Mesodermal cell (in vitro differentiated cells): ENCODE results near the gene SMG6.

Source experiments
- H3K27ac ChIP-seq: 2 replicates; pipeline ENCODE4 v1.7.0; 2013; ENCODE audit warnings: mild to moderate bottlenecking, low read depth, low read length, moderate library complexity; ENCODE audit not compliant: severe bottlenecking
- H3K36me3 ChIP-seq: 2 replicates; pipeline ENCODE4 v1.7.1; 2013; ENCODE audit warnings: mild to moderate bottlenecking, low read length, moderate library complexity; ENCODE audit not compliant: control insufficient read depth, insufficient read depth
- H3K4me1 ChIP-seq: one replicate; pipeline ENCODE4 v1.7.1; 2013; ENCODE audit warnings: mild to moderate bottlenecking, low read length; ENCODE audit not compliant: insufficient read depth, control insufficient read depth, poor library complexity, severe bottlenecking
- H3K4me3 ChIP-seq: 2 replicates; pipeline ENCODE4 v1.7.0; 2013; ENCODE audit warnings: low read length, control low read depth, mild to moderate bottlenecking; ENCODE audit not compliant: insufficient read depth, poor library complexity, severe bottlenecking; ENCODE audit errors: extremely low read depth
- H3K9me3 ChIP-seq: 2 replicates; pipeline ENCODE4 v1.7.1; 2013; ENCODE audit warnings: mild to moderate bottlenecking, low read length, moderate library complexity; ENCODE audit not compliant: control insufficient read depth
- WGBS, 2 experiments: methylation state at CpG; one replicate each; pipeline ENCODE4 v1.1.5; 2013; ENCODE audit warnings: missing lambda C conversion rate in 2 of 2; ENCODE audit not compliant: insufficient coverage in 2 of 2; 5-methylcytosine and 5-hydroxymethylcytosine counted together

SMG6 gene

DNA sequence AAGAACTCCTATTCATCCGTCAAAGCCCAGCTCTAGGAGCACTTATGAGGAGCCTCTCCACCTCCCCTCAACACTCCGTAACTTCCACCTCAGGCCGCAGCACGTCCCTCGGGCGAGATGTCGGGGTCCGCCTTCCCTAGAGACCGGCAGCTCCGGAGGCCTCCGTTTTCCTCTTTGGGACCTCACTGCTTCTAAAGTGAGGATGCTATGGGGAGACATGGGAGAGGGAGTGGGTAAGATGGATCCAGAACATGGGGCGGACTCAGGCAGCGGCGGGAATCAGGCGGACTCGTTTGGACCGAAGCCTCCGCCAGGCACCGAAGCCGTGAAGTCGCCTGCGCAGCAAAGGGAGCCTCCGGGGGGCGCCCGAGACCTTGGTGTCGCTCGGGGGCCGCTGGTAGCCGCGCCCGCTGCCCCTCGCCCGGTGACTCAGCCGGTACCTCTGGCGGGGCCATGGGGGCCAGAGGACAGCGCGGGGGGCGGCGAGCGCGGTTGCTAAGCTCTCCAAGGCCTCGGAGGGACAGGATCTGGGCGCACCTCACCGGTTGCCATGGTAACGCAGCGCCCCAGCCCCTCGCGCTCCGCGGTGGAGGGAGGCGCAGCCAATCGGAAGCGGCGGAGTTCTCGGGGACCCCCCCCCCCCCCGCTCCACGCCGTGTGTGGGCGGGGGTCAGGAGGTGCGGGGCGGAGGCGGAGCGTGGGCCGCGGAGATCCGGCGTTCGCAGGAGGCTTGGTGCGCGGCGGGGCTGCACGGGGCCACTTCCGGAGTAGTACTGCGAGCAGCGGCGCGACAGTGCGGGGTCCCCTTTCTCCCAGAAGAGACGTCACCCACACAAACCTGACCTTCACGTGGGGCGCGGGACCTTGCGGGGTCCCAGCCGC, 250.0 kb downstream of the SMG6 start:
- Histone ChIP-seq H3K4me1 (peaks cover 23% of the 10 kb centered on the region), H3K27ac (no peak overlapping the region), H3K4me3 (peak overlapping the region; percentile 41), H3K9me3 (no peaks in the 10 kb centered on the region), H3K36me3 (no peaks in the 10 kb centered on the region)
- WGBS, 2 experiments, result 7 to 9% methylated on average over 62 to 63 of the region's 84 CpGs

DNA sequence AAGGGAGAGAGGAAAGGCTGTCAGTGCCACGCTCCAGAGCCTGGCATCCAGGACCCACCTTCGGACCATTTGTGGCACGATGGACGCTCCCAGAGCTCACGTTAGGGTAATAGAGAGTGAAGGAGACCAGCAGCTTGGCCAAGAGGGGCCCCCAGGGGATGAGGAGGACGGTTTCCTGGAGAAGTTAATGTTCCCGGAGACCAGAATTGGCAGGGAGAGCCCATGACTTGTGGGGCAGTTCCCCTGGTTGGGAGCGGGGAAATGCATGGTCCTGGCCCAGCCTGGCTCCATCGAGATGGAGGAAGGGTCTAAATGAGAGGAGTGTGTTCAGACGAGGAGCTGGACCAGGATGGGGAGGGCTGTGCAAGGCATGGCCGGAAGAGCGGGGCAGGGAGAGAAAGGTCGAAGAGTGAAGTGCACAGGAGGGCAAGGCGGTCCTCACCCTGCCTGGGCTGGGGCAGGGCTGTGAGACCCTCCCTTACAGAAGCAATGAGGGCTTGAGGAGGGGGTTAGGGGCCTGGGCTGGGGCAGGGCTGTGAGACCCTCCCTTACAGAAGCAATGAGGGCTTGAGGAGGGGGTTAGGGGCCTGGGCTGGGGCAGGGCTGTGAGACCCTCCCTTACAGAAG, 251.5 kb downstream of the SMG6 start:
- WGBS, 2 experiments, result 50 to 54% methylated on average over 11 to 13 of the region's 14 CpGs
- no peak overlapping the region for H3K4me3 ChIP-seq
- no peaks in the 10 kb centered on the region for H3K9me3 ChIP-seq
- peaks cover 23% of the 10 kb centered on the region for H3K4me1 ChIP-seq
- no peak overlapping the region for H3K27ac ChIP-seq
- no peaks in the 10 kb centered on the region for H3K36me3 ChIP-seq

DNA sequence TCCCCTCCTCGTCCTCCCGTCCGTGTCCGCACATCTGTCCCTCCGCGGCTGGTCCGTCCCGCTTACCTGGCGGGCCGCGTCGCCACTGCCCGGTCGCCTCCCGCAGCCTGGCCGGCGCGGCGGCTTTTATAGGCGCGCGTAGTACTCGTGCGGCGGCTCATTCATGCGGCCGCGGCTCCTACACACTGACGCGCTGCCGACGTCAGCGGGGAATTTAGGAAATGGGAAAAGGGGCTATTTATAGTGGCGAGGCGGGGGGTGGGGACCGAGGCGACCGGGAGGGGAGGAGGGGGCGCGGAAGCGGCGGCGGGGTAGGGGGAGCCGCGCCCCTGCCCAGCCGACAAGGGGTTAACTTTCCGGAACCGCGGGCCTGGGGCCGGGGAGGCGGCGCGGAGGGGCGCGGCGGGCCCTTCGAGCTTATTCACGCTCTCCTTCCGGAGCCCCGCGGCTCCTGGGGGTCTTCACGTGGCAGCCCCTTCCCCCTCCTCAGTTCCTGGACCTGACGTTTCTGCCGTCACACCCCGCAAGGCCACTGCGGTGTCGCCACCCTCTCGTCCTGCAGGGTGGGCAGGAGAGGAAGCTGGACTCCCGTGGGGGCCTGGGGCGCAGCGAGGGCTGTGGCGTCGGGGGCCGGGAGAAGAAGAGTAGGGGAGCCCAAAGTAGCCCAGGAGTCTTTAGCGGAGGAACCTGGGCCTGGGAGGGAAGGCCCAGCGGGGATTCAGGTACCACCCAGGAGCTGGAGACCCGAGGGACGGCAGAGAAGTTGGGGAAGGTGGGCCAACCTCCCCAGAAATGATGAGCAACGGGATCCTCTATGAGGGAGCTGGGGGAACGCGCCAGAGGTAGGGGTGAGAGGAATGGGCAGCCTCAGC, 252.3 kb downstream of the SMG6 start:
- peak overlapping the region; percentile 41 for H3K4me3 ChIP-seq
- H3K36me3 ChIP-seq, result no peaks in the 10 kb centered on the region
- 6 to 7% methylated on average over 51 to 63 of the region's 81 CpGs for WGBS, 2 experiments
- H3K4me1 ChIP-seq, result peaks cover 19% of the 10 kb centered on the region
- H3K27ac ChIP-seq, result no peak overlapping the region
- H3K9me3 ChIP-seq, result no peaks in the 10 kb centered on the region

DNA sequence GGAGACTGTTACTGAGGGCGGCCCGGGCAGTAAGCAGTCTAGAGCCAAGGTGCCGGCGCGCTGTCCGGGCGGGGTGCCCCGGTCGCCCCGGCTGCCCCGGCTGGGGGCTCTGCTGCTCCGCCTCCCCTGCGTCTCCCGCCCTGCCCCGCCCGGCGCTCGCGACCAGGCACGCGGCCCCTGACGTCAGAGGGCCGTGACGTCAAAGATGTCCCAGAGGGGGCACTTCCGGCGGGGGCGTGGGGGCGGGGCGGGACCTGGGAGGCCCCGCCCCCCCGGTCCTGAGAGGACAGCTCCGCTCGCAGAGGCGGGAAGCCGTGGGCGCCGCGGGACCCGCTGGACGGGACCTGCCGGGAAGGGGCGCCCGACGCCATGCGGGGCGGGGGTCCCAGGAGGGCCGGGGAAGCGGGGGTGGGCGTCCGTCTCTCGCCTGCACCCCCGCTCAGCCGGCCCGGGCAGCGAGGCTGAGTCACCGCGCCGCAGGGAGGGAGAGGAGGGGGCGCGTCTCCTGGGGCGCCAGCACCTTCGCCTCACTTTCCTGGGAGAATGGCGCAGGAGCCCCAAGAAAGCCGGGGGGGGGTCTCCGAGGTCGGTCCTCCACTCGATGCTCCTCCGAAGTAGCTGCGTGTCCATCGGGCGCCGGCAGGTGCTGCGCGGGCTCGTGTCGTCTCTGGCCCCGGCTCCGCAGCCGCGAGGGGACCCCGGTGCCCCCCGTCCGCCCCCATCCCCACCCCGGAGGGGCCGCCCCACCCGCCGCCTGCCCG, 253.1 kb downstream of the SMG6 start:
- H3K4me3 ChIP-seq, result peak overlapping the region; percentile 41
- 1 to 4% methylated on average over 49 to 75 of the region's 88 CpGs for WGBS, 2 experiments
- no peak overlapping the region for H3K27ac ChIP-seq
- no peaks in the 10 kb centered on the region for H3K36me3 ChIP-seq
- no peaks in the 10 kb centered on the region for H3K9me3 ChIP-seq
- H3K4me1 ChIP-seq, result peaks cover 16% of the 10 kb centered on the region

DNA sequence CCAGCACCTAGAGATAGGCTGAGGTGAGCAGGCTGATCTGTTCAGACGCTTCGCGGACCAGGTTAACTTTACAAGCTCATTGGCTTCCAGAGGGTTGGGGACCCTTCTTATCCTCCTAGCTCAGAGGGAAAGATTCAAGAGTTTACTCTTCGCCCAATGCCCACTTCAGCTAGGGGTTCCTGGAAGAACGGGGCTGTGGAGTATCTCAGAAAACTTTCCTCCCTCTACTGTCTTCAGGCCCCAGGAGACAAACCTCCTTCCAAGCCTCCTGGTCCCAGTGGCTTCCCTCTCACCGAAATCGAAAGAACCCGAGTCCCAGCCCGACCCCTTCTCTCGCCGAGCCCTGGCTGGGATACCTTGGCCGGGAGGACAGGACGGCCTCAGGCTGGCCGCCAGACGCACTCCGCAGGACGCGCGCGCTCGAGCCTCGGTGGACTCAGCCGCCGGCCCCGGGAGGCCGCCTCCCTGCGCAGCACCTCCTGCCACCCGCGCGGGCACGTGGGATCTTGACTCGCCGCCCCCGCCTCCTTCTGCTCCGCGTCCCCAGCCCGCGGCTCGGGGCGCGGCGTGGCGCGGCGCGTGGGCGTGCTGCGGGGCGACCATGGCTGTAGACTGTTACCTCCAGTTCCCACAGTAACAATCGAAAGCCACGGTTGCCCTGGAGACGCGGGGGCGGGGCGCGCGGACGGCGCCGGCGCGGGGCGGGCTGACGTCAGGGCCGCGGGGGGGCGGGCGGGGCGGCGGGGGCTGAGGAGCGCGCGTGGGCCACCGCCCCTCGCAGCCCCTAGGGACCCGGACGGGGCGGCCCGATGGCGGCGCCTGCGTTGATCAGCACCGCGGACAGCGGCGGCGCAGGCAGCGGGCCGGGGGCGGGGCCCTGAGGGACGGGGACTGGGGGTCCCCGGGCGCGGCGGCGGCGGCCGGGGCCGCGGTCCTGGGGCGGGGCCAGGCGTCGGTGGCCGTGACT, 254.0 kb downstream of the SMG6 start:
- Histone ChIP-seq H3K27ac (peak overlapping the region; percentile 73), H3K9me3 (no peaks in the 10 kb centered on the region), H3K4me3 (peak overlapping the region; percentile 50), H3K36me3 (peaks cover under 1% of the 10 kb centered on the region), H3K4me1 (peaks cover 14% of the 10 kb centered on the region)
- WGBS, 2 experiments, result 4 to 6% methylated on average over 60 to 79 of the region's 104 CpGs

DNA sequence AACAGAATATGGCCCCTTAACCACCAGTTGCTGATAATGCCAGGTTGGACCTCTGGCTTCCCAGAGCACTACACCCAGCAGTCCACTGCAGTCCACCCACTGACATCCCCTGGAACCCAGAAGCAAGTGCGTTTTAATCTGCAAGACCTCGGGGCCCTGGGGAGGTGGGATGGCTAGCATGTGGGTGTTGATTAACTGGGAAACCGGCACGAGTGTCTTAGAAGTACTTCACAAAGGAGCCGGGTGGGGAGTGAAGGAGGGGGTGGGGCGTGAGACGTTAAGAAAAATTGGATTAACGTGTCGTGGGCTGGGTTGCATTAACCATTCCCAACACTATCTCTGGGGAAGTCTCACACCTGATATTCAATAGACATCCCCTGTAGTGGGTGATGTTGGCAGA, 254.8 kb downstream of the SMG6 start:
- Histone ChIP-seq H3K9me3 (no peaks in the 10 kb centered on the region), H3K4me1 (peaks cover 16% of the 10 kb centered on the region), H3K4me3 (no peak overlapping the region), H3K27ac (no peak overlapping the region), H3K36me3 (peaks cover 8% of the 10 kb centered on the region)
- 14 to 39% methylated on average over 2 to 4 of the region's 9 CpGs for WGBS, 2 experiments

DNA sequence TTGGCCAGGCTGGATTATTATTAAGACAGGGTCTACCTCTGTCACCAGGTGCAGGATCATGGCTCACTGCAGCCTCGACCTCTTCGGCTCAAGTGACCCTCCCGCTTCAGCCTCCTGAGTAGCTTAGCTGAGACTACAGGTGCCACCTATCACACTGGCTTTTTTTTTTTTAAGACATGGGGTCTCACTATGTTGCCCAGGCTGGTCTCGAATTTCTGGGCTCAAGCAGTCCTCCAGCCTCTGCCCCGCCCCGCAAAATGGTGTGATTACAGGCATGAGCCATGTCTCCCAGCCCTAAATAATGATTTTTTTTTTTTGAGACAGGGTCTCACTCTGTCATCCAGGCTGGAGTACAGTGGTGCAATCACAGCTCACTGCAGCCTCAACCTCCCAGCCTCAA, 256.0 kb downstream of the SMG6 start:
- H3K4me3 ChIP-seq, result no peak overlapping the region
- no peaks in the 10 kb centered on the region for H3K9me3 ChIP-seq
- H3K36me3 ChIP-seq, result peaks cover 20% of the 10 kb centered on the region
- no peak overlapping the region for H3K27ac ChIP-seq
- 91 to 92% methylated on average over 6 of the region's 6 CpGs for WGBS, 2 experiments
- H3K4me1 ChIP-seq, result peaks cover 21% of the 10 kb centered on the region

DNA sequence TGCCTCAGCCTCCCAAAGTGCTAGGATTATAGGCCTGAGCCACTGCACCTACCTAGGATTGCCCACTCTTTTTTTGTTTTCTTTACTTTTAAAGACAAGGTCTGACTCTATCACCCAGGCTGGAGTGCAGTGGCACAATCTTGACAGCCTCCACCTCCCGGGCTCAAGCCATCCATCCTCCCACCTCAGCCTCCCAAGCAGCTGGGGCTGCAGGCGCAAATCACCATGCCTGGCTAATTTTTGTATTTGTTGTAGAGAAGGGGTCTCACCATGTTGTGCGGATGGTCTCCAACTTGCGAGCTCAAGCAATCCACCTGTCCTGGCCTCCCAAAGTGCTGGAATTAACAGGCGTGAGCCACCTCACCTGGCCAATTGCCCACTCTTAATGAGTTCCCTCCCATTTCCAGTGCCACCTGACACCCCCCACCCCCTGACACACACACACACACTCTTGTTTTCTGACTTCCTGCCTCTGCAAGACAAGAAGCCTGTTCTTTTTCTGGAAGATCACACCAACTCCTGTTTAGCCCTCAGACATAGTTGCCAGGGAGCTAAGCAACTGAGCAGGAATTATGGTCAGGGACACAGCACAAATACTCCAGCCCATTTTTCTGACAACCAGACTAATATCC, 259.2 kb downstream of the SMG6 start:
- Histone ChIP-seq H3K9me3 (no peaks in the 10 kb centered on the region), H3K4me1 (peaks cover 24% of the 10 kb centered on the region), H3K36me3 (peaks cover 25% of the 10 kb centered on the region), H3K4me3 (no peak overlapping the region), H3K27ac (no peak overlapping the region)
- WGBS, 2 experiments, result 96 to 100% methylated on average over 4 to 5 of the region's 5 CpGs

DNA sequence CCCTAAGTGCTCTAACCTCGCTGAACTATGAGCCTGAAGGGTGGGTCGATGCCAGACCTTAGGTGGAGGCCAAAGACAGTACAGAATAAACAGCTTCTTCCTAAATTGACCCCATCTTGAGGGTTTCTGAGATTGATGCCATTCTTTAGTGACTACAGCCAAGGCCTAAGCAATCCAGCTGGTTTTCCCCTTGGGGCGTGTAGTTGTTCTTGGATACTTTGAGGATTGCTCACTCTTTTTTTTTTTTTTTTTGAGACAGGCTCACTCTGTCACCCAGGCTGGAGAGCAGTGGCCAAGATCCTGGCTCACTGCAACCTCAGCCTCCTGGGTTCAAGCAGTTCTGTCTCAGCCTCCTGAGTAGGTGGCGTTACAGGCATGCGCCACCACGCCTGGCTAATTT, 259.8 kb downstream of the SMG6 start:
- Histone ChIP-seq H3K9me3 (no peaks in the 10 kb centered on the region), H3K4me1 (peaks cover 22% of the 10 kb centered on the region), H3K4me3 (no peak overlapping the region), H3K36me3 (peaks cover 25% of the 10 kb centered on the region), H3K27ac (no peak overlapping the region)
- 92 to 100% methylated on average over 2 to 4 of the region's 6 CpGs for WGBS, 2 experiments
